Rectal smooth muscle tissue (tissue), 1 donor: Measurements from ENCODE around the gene ATP7B.
"Not testable (repeated sequence)": the region's sequence is repeated elsewhere in the genome, so short reads cannot be mapped to it uniquely, and the experiment has no call there.

Experiments used
- H3K27ac ChIP-seq: one replicate; pipeline ENCODE4 v1.7.0; 2013; ENCODE audit warnings: low read depth, low read length, inconsistent platforms
- H3K27me3 ChIP-seq: one replicate; pipeline ENCODE4 v1.7.0; 2013; ENCODE audit warnings: low read length; ENCODE audit not compliant: control insufficient read depth, insufficient read depth
- H3K36me3 ChIP-seq: one replicate; pipeline ENCODE4 v1.7.0; 2013; ENCODE audit warnings: low read length; ENCODE audit not compliant: control insufficient read depth, insufficient read depth
- H3K4me1 ChIP-seq: one replicate; pipeline ENCODE4 v1.7.0; 2013; ENCODE audit warnings: low read length; ENCODE audit not compliant: control insufficient read depth, insufficient read depth
- H3K4me3 ChIP-seq: one replicate; pipeline ENCODE4 v1.7.0; 2013; ENCODE audit warnings: low read length
- H3K9ac ChIP-seq: one replicate; pipeline ENCODE4 v1.7.0; 2013; ENCODE audit warnings: low read length

ATP7B gene

DNA sequence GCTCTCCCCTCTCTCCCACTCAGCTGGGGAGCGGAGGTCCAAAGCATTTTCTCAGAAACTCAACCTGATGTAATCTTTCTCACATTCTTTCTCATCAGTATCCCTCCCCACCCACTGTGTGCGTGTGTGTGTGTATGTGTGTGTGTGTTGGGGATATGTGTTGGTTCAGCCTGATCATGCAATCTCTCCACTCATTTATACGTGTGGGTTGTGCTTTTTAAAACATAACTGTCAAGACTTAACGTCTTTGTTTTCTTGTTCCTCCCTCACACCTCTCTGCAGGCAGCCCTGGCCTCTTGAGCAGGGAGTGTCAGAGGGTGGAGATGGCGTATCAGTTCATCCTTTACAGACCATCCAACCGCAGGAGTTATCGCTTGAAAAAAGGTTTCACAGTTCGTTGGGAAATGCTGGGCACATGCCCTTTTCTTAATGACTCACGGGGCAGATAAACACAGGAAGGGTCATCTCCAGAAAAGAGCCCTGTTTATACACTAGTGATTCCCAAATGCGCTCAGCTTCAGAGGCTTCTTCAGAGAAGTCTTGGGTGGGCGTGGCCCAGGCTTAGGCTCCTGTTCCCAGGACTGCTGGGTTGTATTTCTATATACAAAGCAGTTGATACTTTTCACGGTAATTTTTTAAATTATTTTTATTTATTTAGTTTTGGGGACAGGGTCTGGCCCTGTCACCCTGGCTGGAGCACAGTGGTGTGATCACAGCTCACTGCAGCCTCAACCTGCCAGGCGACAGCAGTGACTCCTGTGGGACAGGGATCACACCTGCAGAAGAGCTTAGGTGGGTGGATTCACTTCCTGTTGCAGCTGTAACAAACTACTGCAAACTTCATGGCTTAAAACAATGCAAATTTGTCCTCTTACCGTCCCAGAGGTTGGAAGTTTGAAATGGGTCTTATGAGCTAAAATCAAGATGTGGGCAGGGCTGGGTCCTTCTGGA lies 89.2 kb downstream of the ATP7B start:
- H3K9ac ChIP-seq = no peak overlapping the region
- H3K27me3 ChIP-seq = no peaks in the 10 kb centered on the region
- no peaks in the 10 kb centered on the region for H3K36me3 ChIP-seq
- H3K4me1 ChIP-seq = no peaks in the 10 kb centered on the region
- no peak overlapping the region for H3K27ac ChIP-seq
- H3K4me3 ChIP-seq = no peak overlapping the region

GRCh38 chr13:51920786-51921185 lies 90.5 kb downstream of the ATP7B start:
- H3K9ac ChIP-seq = no peak overlapping the region
- no peak overlapping the region for H3K27ac ChIP-seq
- H3K4me1 ChIP-seq = no peaks in the 10 kb centered on the region
- no peaks in the 10 kb centered on the region for H3K36me3 ChIP-seq
- no peaks in the 10 kb centered on the region for H3K27me3 ChIP-seq
- H3K4me3 ChIP-seq = no peak overlapping the region

- no peaks in the 10 kb centered on the region for H3K27me3 ChIP-seq
- no peak overlapping the region for H3K27ac ChIP-seq
- H3K9ac ChIP-seq = no peak overlapping the region
- no peak overlapping the region for H3K4me3 ChIP-seq
- no peaks in the 10 kb centered on the region for H3K4me1 ChIP-seq
- no peaks in the 10 kb centered on the region for H3K36me3 ChIP-seq
Observed at GRCh38 chr13:51920267-51920666, 91.0 kb downstream of the ATP7B start.

DNA sequence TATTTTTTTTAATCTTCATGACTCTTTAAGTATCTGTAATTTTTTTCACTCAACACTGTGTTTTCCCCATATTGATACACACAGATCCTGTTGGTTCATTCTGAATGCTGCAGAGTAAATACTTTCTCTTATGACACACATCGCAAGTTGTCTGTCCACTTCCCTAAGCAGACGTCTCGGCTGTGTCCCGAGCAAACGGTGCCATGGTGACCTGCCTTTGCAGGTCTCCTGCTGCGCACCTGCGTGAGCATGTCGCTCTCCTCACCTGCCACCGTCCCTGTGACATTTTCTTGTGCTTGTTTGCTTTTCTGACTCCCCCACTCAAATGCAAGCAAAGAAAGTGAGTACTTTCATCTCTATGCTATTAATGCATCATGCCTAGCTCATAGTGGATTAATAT lies 91.7 kb downstream of the ATP7B start:
- Histone ChIP-seq H3K27me3 (no peaks in the 10 kb centered on the region), H3K4me3 (no peak overlapping the region), H3K4me1 (no peaks in the 10 kb centered on the region), H3K9ac (no peak overlapping the region), H3K27ac (no peak overlapping the region), H3K36me3 (no peaks in the 10 kb centered on the region)

DNA sequence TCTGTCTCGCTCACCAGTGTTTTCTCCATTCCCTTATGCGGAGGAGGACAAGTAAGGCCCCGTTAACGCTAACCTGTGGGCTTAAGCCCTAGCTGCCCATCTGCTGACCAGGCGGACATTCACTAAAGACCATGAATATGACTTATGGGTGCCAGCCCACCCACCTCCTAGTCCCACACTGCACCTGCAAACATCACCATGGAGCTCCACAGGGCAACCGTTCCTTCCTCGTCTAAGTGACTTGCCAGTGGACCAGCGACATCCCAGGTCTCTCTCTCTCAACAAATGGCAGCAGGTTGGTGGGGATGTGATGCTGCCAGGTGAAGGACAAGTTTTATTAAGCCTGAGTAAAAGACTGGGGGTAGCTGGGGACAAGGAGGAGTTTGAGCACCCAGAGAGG lies 94.3 kb downstream of the ATP7B start:
- Histone ChIP-seq H3K9ac (no peak overlapping the region), H3K4me3 (no peak overlapping the region), H3K27ac (no peak overlapping the region), H3K4me1 (no peaks in the 10 kb centered on the region), H3K36me3 (no peaks in the 10 kb centered on the region), H3K27me3 (no peaks in the 10 kb centered on the region)

DNA sequence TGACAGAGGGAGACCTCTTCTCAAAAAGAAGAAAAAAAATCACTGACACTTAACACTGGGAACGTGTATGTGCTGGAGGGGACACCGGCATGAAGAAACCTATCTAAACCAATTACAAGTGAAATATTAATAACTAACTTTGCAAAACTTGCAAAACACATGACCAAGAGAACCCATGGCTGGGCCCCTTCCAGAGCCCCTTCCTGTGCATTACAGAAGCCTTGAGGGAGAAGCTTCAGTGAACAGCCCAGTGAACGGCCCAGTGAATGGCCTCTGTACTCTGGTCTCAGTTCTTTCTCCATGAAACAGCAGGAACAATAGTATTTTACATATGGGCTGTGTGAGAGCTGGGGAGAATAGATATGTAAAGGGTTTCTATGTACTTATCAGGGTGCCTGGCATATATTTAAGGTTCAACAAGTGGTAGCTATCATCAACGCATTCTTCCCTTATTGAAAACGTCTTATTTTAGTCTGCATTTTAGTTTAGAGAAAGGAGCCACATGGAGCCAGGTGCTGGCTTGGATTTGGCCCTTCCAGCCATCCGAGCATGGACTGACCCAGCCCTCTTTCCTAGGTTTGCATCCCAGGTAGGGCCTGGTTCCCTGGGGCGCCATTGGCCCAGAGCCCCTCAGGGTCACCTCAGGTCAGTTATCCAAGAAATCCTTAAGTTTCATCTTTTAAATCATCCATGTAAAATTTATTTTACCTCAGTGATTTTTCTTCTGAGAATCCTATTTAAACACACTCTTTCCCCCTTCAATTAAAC lies 95.0 kb downstream of the ATP7B start:
- Histone ChIP-seq H3K36me3 (no peaks in the 10 kb centered on the region), H3K4me3 (no peak overlapping the region), H3K9ac (no peak overlapping the region), H3K4me1 (no peaks in the 10 kb centered on the region), H3K27me3 (no peaks in the 10 kb centered on the region), H3K27ac (no peak overlapping the region)

DNA sequence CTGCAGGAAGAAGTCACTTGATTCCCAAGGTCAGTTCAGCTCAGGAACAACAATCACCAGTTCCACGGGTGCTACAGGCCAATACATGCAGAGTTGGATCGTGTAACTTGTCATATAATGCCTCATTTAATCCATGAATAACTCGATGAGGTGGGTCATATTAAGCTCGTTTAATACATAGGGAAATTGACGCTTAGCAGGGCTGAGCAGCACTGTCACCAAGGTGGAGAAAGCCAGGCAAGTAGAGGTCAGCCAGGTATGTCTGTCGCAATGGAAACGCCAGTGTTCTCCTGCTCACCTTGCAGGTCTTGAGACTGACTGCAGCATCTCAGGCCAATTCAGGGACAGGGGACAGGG lies 97.1 kb downstream of the ATP7B start:
- no peaks in the 10 kb centered on the region for H3K36me3 ChIP-seq
- H3K4me1 ChIP-seq = no peaks in the 10 kb centered on the region
- H3K27ac ChIP-seq = no peak overlapping the region
- H3K27me3 ChIP-seq = no peaks in the 10 kb centered on the region
- H3K9ac ChIP-seq = no peak overlapping the region
- no peak overlapping the region for H3K4me3 ChIP-seq

DNA sequence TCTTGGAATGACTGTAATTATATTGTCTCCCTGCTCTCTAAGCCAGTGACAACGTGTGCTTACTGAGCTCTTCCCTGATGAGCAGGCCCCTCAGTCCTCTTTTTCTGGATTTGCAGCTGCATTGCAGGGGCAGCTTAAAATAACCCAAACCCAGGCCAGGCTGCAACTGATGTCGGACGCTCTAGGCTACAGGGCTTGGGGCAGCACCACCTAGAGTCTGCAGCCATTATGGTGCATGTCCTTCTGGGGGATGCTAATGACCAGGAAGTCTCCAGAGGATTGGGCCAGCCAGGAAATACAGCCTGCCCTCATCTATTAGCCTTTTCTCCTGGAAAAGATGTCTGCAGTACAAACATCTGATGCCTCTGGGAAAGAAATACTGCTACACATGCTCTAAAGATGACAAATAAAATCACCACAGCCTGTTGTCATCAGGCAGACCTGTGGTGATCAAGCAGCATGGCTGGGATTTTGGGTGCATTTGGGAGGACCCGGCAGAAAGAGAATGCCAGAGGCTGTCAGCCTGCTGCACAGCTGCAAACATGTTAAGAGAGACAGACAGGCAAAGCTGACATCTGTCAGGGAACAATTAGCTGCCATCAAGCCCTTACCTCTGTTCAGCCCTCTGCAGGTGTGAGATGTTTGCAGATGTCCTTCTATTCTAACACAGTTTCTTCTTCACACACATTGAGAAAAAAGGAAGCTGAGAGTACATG lies 97.7 kb downstream of the ATP7B start:
- Histone ChIP-seq H3K9ac (no peak overlapping the region), H3K4me1 (no peaks in the 10 kb centered on the region), H3K4me3 (no peak overlapping the region), H3K27ac (no peak overlapping the region), H3K36me3 (no peaks in the 10 kb centered on the region), H3K27me3 (no peaks in the 10 kb centered on the region)

DNA sequence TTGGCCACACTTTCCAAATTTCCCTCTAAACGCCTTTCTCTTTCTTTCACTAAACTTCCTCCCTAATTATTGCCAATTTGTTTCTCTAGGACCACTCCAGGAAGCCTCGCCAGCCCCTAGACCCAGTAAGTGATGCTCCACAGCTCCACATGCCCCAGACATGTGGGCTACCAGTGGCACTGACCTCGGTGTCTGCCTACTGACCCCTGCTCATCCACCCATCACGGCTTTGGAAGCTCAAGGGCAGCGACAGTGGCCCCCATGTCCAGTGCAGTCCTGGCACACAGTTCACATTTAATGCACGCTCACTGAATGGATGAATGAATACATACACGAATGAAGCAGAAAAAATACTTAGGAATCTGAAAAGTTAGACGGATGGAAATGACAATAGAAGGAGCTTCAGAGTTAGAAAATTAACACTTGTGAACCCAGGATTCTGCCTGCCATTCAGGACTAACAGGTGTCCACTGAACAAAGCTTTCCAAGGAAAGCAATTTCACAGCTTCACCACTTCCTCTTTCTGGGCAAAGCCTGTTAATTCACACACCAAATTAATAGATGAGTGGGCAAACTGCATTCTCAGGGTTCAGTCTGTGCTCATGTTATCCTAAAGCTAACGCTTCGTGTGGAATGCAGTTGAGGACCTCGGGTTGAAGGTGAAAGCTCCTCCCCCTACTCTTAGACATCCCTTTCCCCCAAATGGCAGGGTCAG lies 98.6 kb downstream of the ATP7B start:
- no peaks in the 10 kb centered on the region for H3K36me3 ChIP-seq
- H3K27ac ChIP-seq = no peak overlapping the region
- H3K27me3 ChIP-seq = no peaks in the 10 kb centered on the region
- H3K4me3 ChIP-seq = no peak overlapping the region
- no peaks in the 10 kb centered on the region for H3K4me1 ChIP-seq
- no peak overlapping the region for H3K9ac ChIP-seq

- no peaks in the 10 kb centered on the region for H3K36me3 ChIP-seq
- H3K27me3 ChIP-seq = no peaks in the 10 kb centered on the region
- H3K9ac ChIP-seq = no peak overlapping the region
- H3K4me3 ChIP-seq = no peak overlapping the region
- H3K4me1 ChIP-seq = no peaks in the 10 kb centered on the region
- H3K27ac ChIP-seq = no peak overlapping the region
Observed at GRCh38 chr13:51912091-51912490, 99.2 kb downstream of the ATP7B start.

DNA sequence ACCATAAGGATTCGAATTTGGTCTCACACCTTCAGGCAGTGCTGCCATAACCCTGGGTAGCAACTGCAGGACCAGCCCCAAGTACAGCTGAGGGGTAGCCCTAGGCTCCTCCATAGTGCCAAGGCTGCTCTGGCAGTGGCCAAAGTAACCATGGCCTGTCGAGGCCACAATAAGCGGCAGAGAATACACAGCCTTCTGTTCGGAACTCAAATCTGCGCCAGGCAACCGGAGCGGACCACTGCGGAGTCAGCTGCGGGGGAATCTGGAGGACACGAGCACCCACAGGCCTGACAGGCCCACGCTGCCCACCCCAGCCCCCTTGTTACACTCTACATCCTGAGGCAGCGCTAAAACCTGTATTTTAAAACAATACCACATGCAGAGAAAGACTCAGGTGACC lies 100.7 kb downstream of the ATP7B start:
- no peak overlapping the region for H3K9ac ChIP-seq
- no peak overlapping the region for H3K27ac ChIP-seq
- no peaks in the 10 kb centered on the region for H3K27me3 ChIP-seq

DNA sequence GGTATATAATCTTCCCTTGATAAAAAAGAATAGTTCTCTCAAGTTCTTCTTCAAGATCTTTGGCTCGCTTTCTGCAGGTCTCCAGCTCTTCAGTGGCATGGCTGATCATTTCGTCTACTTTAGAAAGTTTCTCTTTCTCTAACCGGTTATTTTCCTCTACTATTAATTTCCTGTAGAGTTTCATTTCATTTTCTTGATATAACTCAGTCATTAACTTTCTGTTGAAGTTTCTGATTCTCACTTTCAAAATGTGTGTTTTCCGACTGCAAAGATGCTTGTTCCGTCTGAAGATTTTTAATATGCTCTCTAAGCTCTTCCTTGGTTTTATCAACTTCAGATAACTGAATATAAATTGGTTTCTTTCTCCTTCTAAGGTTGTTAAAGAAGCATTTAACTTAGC lies 102.0 kb downstream of the ATP7B start:
- H3K27me3 ChIP-seq, H3K36me3 ChIP-seq, H3K4me1 ChIP-seq, H3K27ac ChIP-seq, H3K9ac ChIP-seq, H3K4me3 ChIP-seq: not testable (repeated sequence)

More for the DNA sequence above, 100.7 kb downstream of the ATP7B start:
- H3K4me3 ChIP-seq = no peak overlapping the region
- H3K4me1 ChIP-seq = no peaks in the 10 kb centered on the region
- H3K36me3 ChIP-seq = no peaks in the 10 kb centered on the region
